Neural cell (in vitro differentiated cells): Measurements from ENCODE around the gene FRMPD4. TPM values are rescaled to one million over a fixed set of nuclear protein-coding genes. Genes with fewer than 3 reads are reported as not detected.

Experiments
- H2AFZ ChIP-seq: fragments of 200-600, 300-800 bp; sonication (generic), shearing (Covaris generic); 2 replicates; pipeline ENCODE4 v1.6.0; 2014; ENCODE audit warnings: low read depth, mild to moderate bottlenecking, antibody characterized with exemption, low read length, moderate library complexity
- H3F3A ChIP-seq: fragments of 200-600 bp; shearing (Covaris generic); 2 replicates; pipeline ENCODE4 v1.6.1; 2016; ENCODE audit warnings: mild to moderate bottlenecking, moderate library complexity, mixed read lengths, antibody characterized with exemption, low read length; ENCODE audit not compliant: insufficient read depth, poor library complexity, severe bottlenecking
- H3K27ac ChIP-seq: fragments of 200-600, 300-800 bp; sonication (generic), shearing (Covaris generic); 2 replicates; pipeline ENCODE4 v1.5.1; 2014; ENCODE audit warnings: mild to moderate bottlenecking, low read length, moderate library complexity
- H3K27me3 ChIP-seq: fragments of 300-800, 200-600 bp; sonication (generic), shearing (Covaris generic); 2 replicates; pipeline ENCODE4 v1.6.0; 2014; ENCODE audit warnings: mild to moderate bottlenecking, low read depth, low read length, moderate library complexity; ENCODE audit not compliant: insufficient read depth
- H3K36me3 ChIP-seq: fragments of 300-800, 200-600 bp; sonication (generic), shearing (Covaris generic); 2 replicates; pipeline ENCODE4 v1.5.1; 2014; ENCODE audit warnings: mild to moderate bottlenecking, antibody characterized with exemption, low read length, moderate library complexity; ENCODE audit not compliant: insufficient read depth
- H3K4me2 ChIP-seq: fragments of 300-800, 200-600 bp; sonication (generic), shearing (Covaris generic); 2 replicates; pipeline ENCODE4 v1.6.0; 2014; ENCODE audit warnings: mild to moderate bottlenecking, low read length
- H3K4me3 ChIP-seq: fragments of 300-800, 200-600 bp; sonication (generic), shearing (Covaris generic); 2 replicates; pipeline ENCODE4 v1.5.1; 2014; ENCODE audit warnings: mild to moderate bottlenecking, low read length, moderate library complexity
- H3K79me2 ChIP-seq: fragments of 200-600 bp; shearing (Covaris generic); replicated peaks from 2 replicates; pipeline ENCODE4 v1.6.0; 2014; ENCODE audit warnings: mild to moderate bottlenecking, low read length, moderate library complexity; ENCODE audit not compliant: insufficient read depth
- H3K9ac ChIP-seq: fragments of 300-800, 200-600 bp; sonication (generic), shearing (Covaris generic); 2 replicates; pipeline ENCODE4 v1.6.1; 2016; ENCODE audit warnings: mild to moderate bottlenecking, low read length, mixed read lengths
- H3K9me2 ChIP-seq: fragments of 200-600 bp; shearing (Covaris generic); 2 replicates; pipeline ENCODE4 v1.6.1; 2016; ENCODE audit warnings: mild to moderate bottlenecking, low read length, mixed read lengths; ENCODE audit not compliant: insufficient read depth
- H3K9me3 ChIP-seq: fragments of 200-600, 300-800 bp; sonication (generic), shearing (Covaris generic); 2 replicates; pipeline ENCODE4 v1.6.1; 2016; ENCODE audit warnings: mild to moderate bottlenecking, mixed run types, low read length, moderate library complexity, mixed read lengths
- H4K20me1 ChIP-seq: fragments of 200-600 bp; shearing (Covaris generic); 2 replicates; pipeline ENCODE4 v1.6.1; 2016; ENCODE audit warnings: mild to moderate bottlenecking, mixed run types; ENCODE audit not compliant: insufficient read depth
- EP300 ChIP-seq: fragments of 450-650 bp; conservative IDR thresholded peaks from 2 replicates; pipeline ENCODE4 v1.6.1; 2014; ENCODE audit warnings: antibody characterized with exemption, mild to moderate bottlenecking, moderate library complexity; ENCODE audit not compliant: poor library complexity, severe bottlenecking
- EZH2 ChIP-seq: fragments of 200-600, 300-800 bp; shearing (Covaris generic), sonication (generic); IDR thresholded peaks from 2 replicates; pipeline ENCODE4 v1.6.1; 2014; ENCODE audit warnings: antibody characterized with exemption, low read length, borderline replicate concordance, mild to moderate bottlenecking; ENCODE audit not compliant: insufficient read depth, poor library complexity, severe bottlenecking
- MXI1 ChIP-seq: fragments of 450-650 bp; conservative IDR thresholded peaks from 2 replicates; pipeline ENCODE4 v1.6.1; 2014; ENCODE audit warnings: antibody characterized with exemption, mild to moderate bottlenecking; ENCODE audit not compliant: poor library complexity, severe bottlenecking
- POLR2AphosphoS5 ChIP-seq: IDR thresholded peaks from 2 replicates; pipeline ENCODE4 v1.6.1; 2012
- RAD21 ChIP-seq: fragments of 450-650 bp; conservative IDR thresholded peaks from 2 replicates; pipeline ENCODE4 v1.6.1; 2014; ENCODE audit warnings: antibody characterized with exemption, mild to moderate bottlenecking, moderate library complexity
- SMC3 ChIP-seq: fragments of 450-650 bp; conservative IDR thresholded peaks from 2 replicates; pipeline ENCODE4 v1.6.1; 2014; ENCODE audit warnings: antibody characterized with exemption, mild to moderate bottlenecking, moderate library complexity; ENCODE audit not compliant: poor library complexity
- TAF1 ChIP-seq: IDR thresholded peaks from 2 replicates; pipeline ENCODE4 v1.6.1; 2012; ENCODE audit warnings: low read depth
- polyA plus RNA-seq: library from polyadenylated mRNA; depleted of rRNA; stranded (reverse); fragments of >200 nt; gene quantifications from 2 replicates; pipeline ENCODE4 v1.2.3, GENCODE V29; 2014
- TF ChIP-seq, protein P1 (sequence below): fragments of 450-650 bp; IDR thresholded peaks from 2 replicates; pipeline ENCODE4 v1.5.1; 2014; ENCODE audit warnings: antibody characterized with exemption, mild to moderate bottlenecking, moderate library complexity; ENCODE audit not compliant: poor library complexity, severe bottlenecking
- TF ChIP-seq, protein P2 (sequence below): IDR thresholded peaks from 2 replicates; pipeline ENCODE4 v1.6.1; 2012; ENCODE audit warnings: borderline replicate concordance

Gene FRMPD4
- polyA plus RNA-seq, 1 donor from 2014 or later, result 1.2 TPM

- H3K27ac ChIP-seq, result no peak overlapping the region
- no peaks in the 10 kb centered on the region for H3F3A ChIP-seq
- no peak overlapping the region for H3K9ac ChIP-seq
- H3K27me3 ChIP-seq, result no peaks in the 10 kb centered on the region
- no peak overlapping the region for H3K4me2 ChIP-seq
- H2AFZ ChIP-seq, result no peak overlapping the region
- no peaks in the 10 kb centered on the region for H3K79me2 ChIP-seq
- no peak for TF ChIP-seq RAD21
- no peak for TF ChIP-seq SMC3
- TF ChIP-seq EZH2, result no peak
- TF ChIP-seq, protein P1, sequence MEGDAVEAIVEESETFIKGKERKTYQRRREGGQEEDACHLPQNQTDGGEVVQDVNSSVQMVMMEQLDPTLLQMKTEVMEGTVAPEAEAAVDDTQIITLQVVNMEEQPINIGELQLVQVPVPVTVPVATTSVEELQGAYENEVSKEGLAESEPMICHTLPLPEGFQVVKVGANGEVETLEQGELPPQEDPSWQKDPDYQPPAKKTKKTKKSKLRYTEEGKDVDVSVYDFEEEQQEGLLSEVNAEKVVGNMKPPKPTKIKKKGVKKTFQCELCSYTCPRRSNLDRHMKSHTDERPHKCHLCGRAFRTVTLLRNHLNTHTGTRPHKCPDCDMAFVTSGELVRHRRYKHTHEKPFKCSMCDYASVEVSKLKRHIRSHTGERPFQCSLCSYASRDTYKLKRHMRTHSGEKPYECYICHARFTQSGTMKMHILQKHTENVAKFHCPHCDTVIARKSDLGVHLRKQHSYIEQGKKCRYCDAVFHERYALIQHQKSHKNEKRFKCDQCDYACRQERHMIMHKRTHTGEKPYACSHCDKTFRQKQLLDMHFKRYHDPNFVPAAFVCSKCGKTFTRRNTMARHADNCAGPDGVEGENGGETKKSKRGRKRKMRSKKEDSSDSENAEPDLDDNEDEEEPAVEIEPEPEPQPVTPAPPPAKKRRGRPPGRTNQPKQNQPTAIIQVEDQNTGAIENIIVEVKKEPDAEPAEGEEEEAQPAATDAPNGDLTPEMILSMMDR, result no peak
- TF ChIP-seq POLR2AphosphoS5, result no peak
- no peak for TF ChIP-seq EP300
- no peak for TF ChIP-seq TAF1
- H3K36me3 ChIP-seq, result no peaks in the 10 kb centered on the region
- H3K9me2 ChIP-seq, result no peaks in the 10 kb centered on the region
- no peaks in the 10 kb centered on the region for H4K20me1 ChIP-seq
- no peaks in the 10 kb centered on the region for H3K9me3 ChIP-seq
- H3K4me3 ChIP-seq, result no peak overlapping the region
Measured at GRCh38 chrX:12611471-12611870, 473.2 kb downstream of the FRMPD4 start.

GRCh38 chrX:12614266-12614665 is 476.0 kb downstream of the FRMPD4 start:
- H3K36me3 ChIP-seq, result no peaks in the 10 kb centered on the region
- no peaks in the 10 kb centered on the region for H3F3A ChIP-seq
- H3K9me3 ChIP-seq, result no peaks in the 10 kb centered on the region
- H3K27ac ChIP-seq, result no peak overlapping the region
- no peak for TF ChIP-seq RAD21
- TF ChIP-seq EZH2, result no peak
- no peak for TF ChIP-seq SMC3
- no peak for TF ChIP-seq MXI1
- TF ChIP-seq POLR2AphosphoS5, result no peak
- TF ChIP-seq TAF1, result no peak
- TF ChIP-seq, protein P2, sequence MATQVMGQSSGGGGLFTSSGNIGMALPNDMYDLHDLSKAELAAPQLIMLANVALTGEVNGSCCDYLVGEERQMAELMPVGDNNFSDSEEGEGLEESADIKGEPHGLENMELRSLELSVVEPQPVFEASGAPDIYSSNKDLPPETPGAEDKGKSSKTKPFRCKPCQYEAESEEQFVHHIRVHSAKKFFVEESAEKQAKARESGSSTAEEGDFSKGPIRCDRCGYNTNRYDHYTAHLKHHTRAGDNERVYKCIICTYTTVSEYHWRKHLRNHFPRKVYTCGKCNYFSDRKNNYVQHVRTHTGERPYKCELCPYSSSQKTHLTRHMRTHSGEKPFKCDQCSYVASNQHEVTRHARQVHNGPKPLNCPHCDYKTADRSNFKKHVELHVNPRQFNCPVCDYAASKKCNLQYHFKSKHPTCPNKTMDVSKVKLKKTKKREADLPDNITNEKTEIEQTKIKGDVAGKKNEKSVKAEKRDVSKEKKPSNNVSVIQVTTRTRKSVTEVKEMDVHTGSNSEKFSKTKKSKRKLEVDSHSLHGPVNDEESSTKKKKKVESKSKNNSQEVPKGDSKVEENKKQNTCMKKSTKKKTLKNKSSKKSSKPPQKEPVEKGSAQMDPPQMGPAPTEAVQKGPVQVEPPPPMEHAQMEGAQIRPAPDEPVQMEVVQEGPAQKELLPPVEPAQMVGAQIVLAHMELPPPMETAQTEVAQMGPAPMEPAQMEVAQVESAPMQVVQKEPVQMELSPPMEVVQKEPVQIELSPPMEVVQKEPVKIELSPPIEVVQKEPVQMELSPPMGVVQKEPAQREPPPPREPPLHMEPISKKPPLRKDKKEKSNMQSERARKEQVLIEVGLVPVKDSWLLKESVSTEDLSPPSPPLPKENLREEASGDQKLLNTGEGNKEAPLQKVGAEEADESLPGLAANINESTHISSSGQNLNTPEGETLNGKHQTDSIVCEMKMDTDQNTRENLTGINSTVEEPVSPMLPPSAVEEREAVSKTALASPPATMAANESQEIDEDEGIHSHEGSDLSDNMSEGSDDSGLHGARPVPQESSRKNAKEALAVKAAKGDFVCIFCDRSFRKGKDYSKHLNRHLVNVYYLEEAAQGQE, result no peak
- TF ChIP-seq EP300, result no peak
- TF ChIP-seq, protein P1, result no peak
- no peaks in the 10 kb centered on the region for H3K9me2 ChIP-seq
- no peak overlapping the region for H3K4me2 ChIP-seq
- H2AFZ ChIP-seq, result no peak overlapping the region
- H4K20me1 ChIP-seq, result no peaks in the 10 kb centered on the region
- H3K79me2 ChIP-seq, result no peaks in the 10 kb centered on the region
- no peak overlapping the region for H3K4me3 ChIP-seq
- no peak overlapping the region for H3K9ac ChIP-seq
- H3K27me3 ChIP-seq, result no peaks in the 10 kb centered on the region
